Central memory CD4-positive, alpha-beta T cell (primary cell): ENCODE data around the gene SPINK1.
"Not testable (repeated sequence)": the region's sequence is repeated elsewhere in the genome, so short reads cannot be mapped to it uniquely, and the experiment has no call there.

Experiments
- DNase-seq: peaks from one replicate; pipeline ENCODE4 v3.0.0; 2022

Gene SPINK1

GRCh38 chr5:147803926-147804325 is 27.5 kb downstream of the SPINK1 start:
- no peak for DNase-seq

- not testable (repeated sequence) for DNase-seq
These were observed 28.3 kb downstream of the SPINK1 start for GRCh38 chr5:147803161-147803560.

GRCh38 chr5:147801461-147801860 is 30.0 kb downstream of the SPINK1 start:
- DNase-seq = no peak

- DNase-seq = no peak
These were observed 31.0 kb downstream of the SPINK1 start for GRCh38 chr5:147800491-147800890.

- DNase-seq = no peak
These were observed 34.7 kb downstream of the SPINK1 start for GRCh38 chr5:147796556-147797308.

- DNase-seq = no peak
These were observed 40.3 kb downstream of the SPINK1 start for GRCh38 chr5:147791181-147791580.

GRCh38 chr5:147789820-147790219 is 41.7 kb downstream of the SPINK1 start:
- no peak for DNase-seq

- no peak for DNase-seq
These were observed 43.4 kb downstream of the SPINK1 start for GRCh38 chr5:147788023-147788422.

GRCh38 chr5:147786142-147786541 is 45.3 kb downstream of the SPINK1 start:
- no peak for DNase-seq

- DNase-seq = no peak
These were observed 47.1 kb downstream of the SPINK1 start for GRCh38 chr5:147784146-147784987.

GRCh38 chr5:147782110-147783028 is 49.1 kb downstream of the SPINK1 start, which contains the start of gene JAKMIP2:
JAKMIP2 (minus strand) TSS chr5:147782728; CDS start chr5:147671806, 110,922 bp downstream.
- DNase-seq = peak; percentile 59

GRCh38 chr5:147780924-147781573 is 50.4 kb downstream of the SPINK1 start:
- no peak for DNase-seq

- DNase-seq = no peak
These were observed 51.8 kb downstream of the SPINK1 start for GRCh38 chr5:147779694-147780093.

GRCh38 chr5:147776989-147777388 is 54.5 kb downstream of the SPINK1 start:
- DNase-seq = no peak
